GM21717 (cell line): Measurements from ENCODE around the gene AGPAT4.

Source experiments
- ATAC-seq: cut with Tn5 transposase; IDR thresholded peaks from one replicate; pipeline ENCODE4 v1.9.1; 2021; ENCODE audit warnings: mild to moderate bottlenecking, moderate library complexity; ENCODE audit not compliant: unreplicated experiment

The AGPAT4 gene

GRCh38 chr6:161142957-161143296, 130.9 kb downstream of the AGPAT4 start:
- no peak for ATAC-seq

- ATAC-seq: no peak
These were observed 132.7 kb downstream of the AGPAT4 start for GRCh38 chr6:161141173-161141572.

GRCh38 chr6:161140554-161140875, 133.3 kb downstream of the AGPAT4 start:
- no peak for ATAC-seq

GRCh38 chr6:161139766-161140553, 133.9 kb downstream of the AGPAT4 start:
- ATAC-seq: no peak

GRCh38 chr6:161139304-161139765, 134.5 kb downstream of the AGPAT4 start:
- ATAC-seq: no peak

GRCh38 chr6:161138543-161139303, 135.1 kb downstream of the AGPAT4 start:
- no peak for ATAC-seq

- no peak for ATAC-seq
These were observed 135.9 kb downstream of the AGPAT4 start for GRCh38 chr6:161137839-161138542.

- ATAC-seq: no peak
These were observed 136.5 kb downstream of the AGPAT4 start for GRCh38 chr6:161137320-161137719.

GRCh38 chr6:161136655-161137054, 137.2 kb downstream of the AGPAT4 start:
- ATAC-seq: no peak

- no peak for ATAC-seq
These were observed 137.9 kb downstream of the AGPAT4 start for GRCh38 chr6:161135695-161136591.

- no peak for ATAC-seq
These were observed 139.1 kb downstream of the AGPAT4 start for GRCh38 chr6:161134550-161135298.

- no peak for ATAC-seq
These were observed 139.9 kb downstream of the AGPAT4 start for GRCh38 chr6:161133963-161134362.

GRCh38 chr6:161132384-161132783, 141.5 kb downstream of the AGPAT4 start:
- ATAC-seq: no peak

- ATAC-seq: no peak
These were observed 142.7 kb downstream of the AGPAT4 start for GRCh38 chr6:161130967-161131766.

- ATAC-seq: no peak
These were observed 143.3 kb downstream of the AGPAT4 start for GRCh38 chr6:161130541-161130940.

GRCh38 chr6:161128680-161129196, 145.1 kb downstream of the AGPAT4 start:
- ATAC-seq: no peak

GRCh38 chr6:161128230-161128629, 145.6 kb downstream of the AGPAT4 start:
- no peak for ATAC-seq

- no peak for ATAC-seq
These were observed 146.7 kb downstream of the AGPAT4 start for GRCh38 chr6:161127071-161127740.
